ENCODE results near the gene MCHR1. TPM values are rescaled to one million over a fixed set of nuclear protein-coding genes. Genes with fewer than 3 reads are reported as not detected.

Gene MCHR1
- total RNA-seq, 1 experiment from 2014 or later = not detected

GRCh38 chr22:40694411-40694810, 15.1 kb downstream of the MCHR1 start:
- H3K36me3 ChIP-seq (ENCODE audit: control insufficient read depth in 1 of 2, insufficient read depth in 2 of 2, low read length in 2 of 2) = no peaks in the 10 kb centered on the region
- TF ChIP-seq, protein P1, sequence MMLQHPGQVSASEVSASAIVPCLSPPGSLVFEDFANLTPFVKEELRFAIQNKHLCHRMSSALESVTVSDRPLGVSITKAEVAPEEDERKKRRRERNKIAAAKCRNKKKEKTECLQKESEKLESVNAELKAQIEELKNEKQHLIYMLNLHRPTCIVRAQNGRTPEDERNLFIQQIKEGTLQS (IDR thresholded peaks at IDR 0.05) = no peak
- TF ChIP-seq EZH2 (IDR thresholded peaks at IDR 0.05) = no peak
- TF ChIP-seq EGR1 (IDR thresholded peaks at IDR 0.05; ENCODE audit: low read depth) = no peak
- no peak for TF ChIP-seq ZFX (IDR thresholded peaks at IDR 0.05)
- TF ChIP-seq CBX3 (IDR thresholded peaks at IDR 0.05; ENCODE audit: low read depth) = no peak
- TF ChIP-seq FOSL1 (IDR thresholded peaks at IDR 0.05; ENCODE audit: low read depth) = no peak
- TF ChIP-seq, protein P2, sequence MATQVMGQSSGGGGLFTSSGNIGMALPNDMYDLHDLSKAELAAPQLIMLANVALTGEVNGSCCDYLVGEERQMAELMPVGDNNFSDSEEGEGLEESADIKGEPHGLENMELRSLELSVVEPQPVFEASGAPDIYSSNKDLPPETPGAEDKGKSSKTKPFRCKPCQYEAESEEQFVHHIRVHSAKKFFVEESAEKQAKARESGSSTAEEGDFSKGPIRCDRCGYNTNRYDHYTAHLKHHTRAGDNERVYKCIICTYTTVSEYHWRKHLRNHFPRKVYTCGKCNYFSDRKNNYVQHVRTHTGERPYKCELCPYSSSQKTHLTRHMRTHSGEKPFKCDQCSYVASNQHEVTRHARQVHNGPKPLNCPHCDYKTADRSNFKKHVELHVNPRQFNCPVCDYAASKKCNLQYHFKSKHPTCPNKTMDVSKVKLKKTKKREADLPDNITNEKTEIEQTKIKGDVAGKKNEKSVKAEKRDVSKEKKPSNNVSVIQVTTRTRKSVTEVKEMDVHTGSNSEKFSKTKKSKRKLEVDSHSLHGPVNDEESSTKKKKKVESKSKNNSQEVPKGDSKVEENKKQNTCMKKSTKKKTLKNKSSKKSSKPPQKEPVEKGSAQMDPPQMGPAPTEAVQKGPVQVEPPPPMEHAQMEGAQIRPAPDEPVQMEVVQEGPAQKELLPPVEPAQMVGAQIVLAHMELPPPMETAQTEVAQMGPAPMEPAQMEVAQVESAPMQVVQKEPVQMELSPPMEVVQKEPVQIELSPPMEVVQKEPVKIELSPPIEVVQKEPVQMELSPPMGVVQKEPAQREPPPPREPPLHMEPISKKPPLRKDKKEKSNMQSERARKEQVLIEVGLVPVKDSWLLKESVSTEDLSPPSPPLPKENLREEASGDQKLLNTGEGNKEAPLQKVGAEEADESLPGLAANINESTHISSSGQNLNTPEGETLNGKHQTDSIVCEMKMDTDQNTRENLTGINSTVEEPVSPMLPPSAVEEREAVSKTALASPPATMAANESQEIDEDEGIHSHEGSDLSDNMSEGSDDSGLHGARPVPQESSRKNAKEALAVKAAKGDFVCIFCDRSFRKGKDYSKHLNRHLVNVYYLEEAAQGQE (IDR thresholded peaks at IDR 0.05; ENCODE audit: low read depth) = no peak
- TF ChIP-seq, protein P3, sequence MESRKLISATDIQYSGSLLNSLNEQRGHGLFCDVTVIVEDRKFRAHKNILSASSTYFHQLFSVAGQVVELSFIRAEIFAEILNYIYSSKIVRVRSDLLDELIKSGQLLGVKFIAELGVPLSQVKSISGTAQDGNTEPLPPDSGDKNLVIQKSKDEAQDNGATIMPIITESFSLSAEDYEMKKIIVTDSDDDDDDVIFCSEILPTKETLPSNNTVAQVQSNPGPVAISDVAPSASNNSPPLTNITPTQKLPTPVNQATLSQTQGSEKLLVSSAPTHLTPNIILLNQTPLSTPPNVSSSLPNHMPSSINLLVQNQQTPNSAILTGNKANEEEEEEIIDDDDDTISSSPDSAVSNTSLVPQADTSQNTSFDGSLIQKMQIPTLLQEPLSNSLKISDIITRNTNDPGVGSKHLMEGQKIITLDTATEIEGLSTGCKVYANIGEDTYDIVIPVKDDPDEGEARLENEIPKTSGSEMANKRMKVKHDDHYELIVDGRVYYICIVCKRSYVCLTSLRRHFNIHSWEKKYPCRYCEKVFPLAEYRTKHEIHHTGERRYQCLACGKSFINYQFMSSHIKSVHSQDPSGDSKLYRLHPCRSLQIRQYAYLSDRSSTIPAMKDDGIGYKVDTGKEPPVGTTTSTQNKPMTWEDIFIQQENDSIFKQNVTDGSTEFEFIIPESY (IDR thresholded peaks at IDR 0.05; ENCODE audit: extremely low read depth, insufficient replicate concordance, low read length) = no peak
- TF ChIP-seq JUND (IDR thresholded peaks at IDR 0.05) = no peak
- no peak for TF ChIP-seq POLR2AphosphoS5 (IDR thresholded peaks at IDR 0.05; ENCODE audit: low read depth, low read length)
- TF ChIP-seq CEBPB (IDR thresholded peaks at IDR 0.05; ENCODE audit: low read depth) = no peak
- no peak for TF ChIP-seq ELF1 (IDR thresholded peaks at IDR 0.05; ENCODE audit: borderline replicate concordance, low read depth)
- TF ChIP-seq, protein P4, sequence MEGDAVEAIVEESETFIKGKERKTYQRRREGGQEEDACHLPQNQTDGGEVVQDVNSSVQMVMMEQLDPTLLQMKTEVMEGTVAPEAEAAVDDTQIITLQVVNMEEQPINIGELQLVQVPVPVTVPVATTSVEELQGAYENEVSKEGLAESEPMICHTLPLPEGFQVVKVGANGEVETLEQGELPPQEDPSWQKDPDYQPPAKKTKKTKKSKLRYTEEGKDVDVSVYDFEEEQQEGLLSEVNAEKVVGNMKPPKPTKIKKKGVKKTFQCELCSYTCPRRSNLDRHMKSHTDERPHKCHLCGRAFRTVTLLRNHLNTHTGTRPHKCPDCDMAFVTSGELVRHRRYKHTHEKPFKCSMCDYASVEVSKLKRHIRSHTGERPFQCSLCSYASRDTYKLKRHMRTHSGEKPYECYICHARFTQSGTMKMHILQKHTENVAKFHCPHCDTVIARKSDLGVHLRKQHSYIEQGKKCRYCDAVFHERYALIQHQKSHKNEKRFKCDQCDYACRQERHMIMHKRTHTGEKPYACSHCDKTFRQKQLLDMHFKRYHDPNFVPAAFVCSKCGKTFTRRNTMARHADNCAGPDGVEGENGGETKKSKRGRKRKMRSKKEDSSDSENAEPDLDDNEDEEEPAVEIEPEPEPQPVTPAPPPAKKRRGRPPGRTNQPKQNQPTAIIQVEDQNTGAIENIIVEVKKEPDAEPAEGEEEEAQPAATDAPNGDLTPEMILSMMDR (IDR thresholded peaks at IDR 0.05 in 2 of 3, conservative IDR thresholded peaks at IDR 0.05 in 1 of 3; ENCODE audit: borderline replicate concordance in 1 of 3, insufficient read depth in 1 of 3, low read depth in 2 of 3, low read length in 2 of 3) = no peak
- TF ChIP-seq EZH2phosphoT487 (IDR thresholded peaks at IDR 0.05; ENCODE audit: borderline replicate concordance) = no peak
- no peak for DNase-seq (ENCODE audit: low read depth, low spot score)
- ATAC-seq = no peak
- H4K20me1 ChIP-seq (ENCODE audit: insufficient read depth) = no peaks in the 10 kb centered on the region
- no peak overlapping the region for H2AFZ ChIP-seq (ENCODE audit: low read depth, low read length, poor library complexity, severe bottlenecking)
- RAD21 ChIA-PET (ENCODE audit: low non-redundant PET in 1 of 2, low total read pairs in 2 of 2, uncharacterized antibody in 2 of 2, unreplicated experiment in 2 of 2) = no interaction called here
- no peaks in the 10 kb centered on the region for H3K4me1 ChIP-seq (ENCODE audit: control insufficient read depth in 1 of 2, insufficient read depth in 2 of 2, low read length in 2 of 2)
- no peaks in the 10 kb centered on the region for H3K79me2 ChIP-seq (ENCODE audit: insufficient read depth, low read length)
- CTCF ChIA-PET = no interaction called here
- no TSS peak for BruUV-seq (replicated peaks)
- H3K9me3 ChIP-seq (ENCODE audit: control insufficient read depth in 1 of 2, insufficient read depth in 1 of 2, low read depth in 1 of 2, low read length in 2 of 2) = no peaks in the 10 kb centered on the region
- no peaks in the 10 kb centered on the region for H3K9me2 ChIP-seq (ENCODE audit: insufficient read depth)
- no peak overlapping the region for H3K4me3 ChIP-seq (replicated peaks in 1 of 2; ENCODE audit: low read depth in 1 of 2, low read length in 2 of 2)
- POLR2A ChIA-PET = no interaction called here
- intact Hi-C loops (cut with micrococcal nuclease) = no loop called here
- no peak overlapping the region for H3K27ac ChIP-seq (ENCODE audit: low read depth, low read length)
- no peaks in the 10 kb centered on the region for H3K27me3 ChIP-seq (ENCODE audit: insufficient read depth, low read length)
- H3K9ac ChIP-seq (ENCODE audit: low read length) = no peak overlapping the region
- H3K4me2 ChIP-seq (ENCODE audit: low read length) = no peak overlapping the region
